Stimulated activated naive CD8-positive, alpha-beta T cell treated with anti-CD3 and anti-CD28 coated beads, Interleukin-15, Interleukin-2, amounts not matched to agents 100 ng/mL and 50 ng/mL, for 24 hours (primary cell): ENCODE results near the gene ELP4.
A peak's percentile ranks its signal among the peaks of the same experiment; 100 is the strongest.
"Not testable (repeated sequence)": the region's sequence is repeated elsewhere in the genome, so short reads cannot be mapped to it uniquely, and the experiment has no call there.

Source experiments
- H3K27ac Mint-ChIP-seq: one replicate; pipeline ENCODE4 v1.8.0; 2021; ENCODE audit warnings: mild to moderate bottlenecking, mixed read lengths
- H3K27me3 Mint-ChIP-seq: one replicate; pipeline ENCODE4 v1.8.0; 2021; ENCODE audit warnings: mixed read lengths
- H3K36me3 Mint-ChIP-seq: one replicate; pipeline ENCODE4 v1.8.0; 2021; ENCODE audit warnings: low read depth, mixed read lengths
- H3K4me1 Mint-ChIP-seq: one replicate; pipeline ENCODE4 v1.8.0; 2021; ENCODE audit warnings: low read depth, mixed read lengths
- H3K4me3 Mint-ChIP-seq: one replicate; pipeline ENCODE4 v1.8.0; 2021; ENCODE audit warnings: mild to moderate bottlenecking, mixed read lengths
- H3K9me3 Mint-ChIP-seq: one replicate; pipeline ENCODE4 v1.8.0; 2021; ENCODE audit warnings: mixed read lengths

The ELP4 gene

GRCh38 chr11:31509429-31510345 lies at the start of gene ELP4, which contains the start of gene IMMP1L:
ELP4 (plus strand) TSS chr11:31509767; CDS start chr11:31509785, 18 bp downstream.
IMMP1L (minus strand) TSS chr11:31509622; CDS start chr11:31463276, 46,346 bp downstream.
- Mint-ChIP-seq H3K4me1 (peaks cover 39% of the 10 kb centered on the region), H3K27me3 (no peaks in the 10 kb centered on the region), H3K4me3 (peak within 1 kb of the TSS; percentile 99), H3K36me3 (peaks cover 13% of the 10 kb centered on the region), H3K9me3 (no peaks in the 10 kb centered on the region), H3K27ac (peak within 1 kb of the TSS; percentile 94)

- H3K4me1 Mint-ChIP-seq = no peaks in the 10 kb centered on the region
- H3K4me3 Mint-ChIP-seq = no peak overlapping the region
- H3K36me3 Mint-ChIP-seq = peaks cover 57% of the 10 kb centered on the region
- no peaks in the 10 kb centered on the region for H3K27me3 Mint-ChIP-seq
- H3K27ac Mint-ChIP-seq = no peak overlapping the region
- H3K9me3 Mint-ChIP-seq = peaks cover 15% of the 10 kb centered on the region
These were observed 45.1 kb upstream of the ELP4 start for GRCh38 chr11:31464436-31464835.

GRCh38 chr11:31474083-31474482 lies 35.5 kb upstream of the ELP4 start:
- Mint-ChIP-seq H3K9me3 (peaks cover 3% of the 10 kb centered on the region), H3K27me3 (no peaks in the 10 kb centered on the region), H3K36me3 (peaks cover 22% of the 10 kb centered on the region), H3K27ac (no peak overlapping the region), H3K4me1 (no peaks in the 10 kb centered on the region), H3K4me3 (no peak overlapping the region)

- Mint-ChIP-seq H3K27me3 (no peaks in the 10 kb centered on the region), H3K9me3 (no peaks in the 10 kb centered on the region), H3K27ac (no peak overlapping the region), H3K4me1 (no peaks in the 10 kb centered on the region), H3K4me3 (no peak overlapping the region), H3K36me3 (peaks cover 12% of the 10 kb centered on the region)
These were observed 31.9 kb upstream of the ELP4 start for GRCh38 chr11:31477528-31478222.

- no peaks in the 10 kb centered on the region for H3K9me3 Mint-ChIP-seq
- no peaks in the 10 kb centered on the region for H3K4me1 Mint-ChIP-seq
- H3K27ac Mint-ChIP-seq = no peak overlapping the region
- H3K27me3 Mint-ChIP-seq = no peaks in the 10 kb centered on the region
- H3K4me3 Mint-ChIP-seq = no peak overlapping the region
- peaks cover 12% of the 10 kb centered on the region for H3K36me3 Mint-ChIP-seq
These were observed 31.4 kb upstream of the ELP4 start for GRCh38 chr11:31478223-31478590.

- H3K4me3 Mint-ChIP-seq = no peak overlapping the region
- H3K36me3 Mint-ChIP-seq = peaks cover 8% of the 10 kb centered on the region
- H3K27me3 Mint-ChIP-seq = no peaks in the 10 kb centered on the region
- no peaks in the 10 kb centered on the region for H3K4me1 Mint-ChIP-seq
- no peak overlapping the region for H3K27ac Mint-ChIP-seq
- no peaks in the 10 kb centered on the region for H3K9me3 Mint-ChIP-seq
These were observed 30.5 kb upstream of the ELP4 start for GRCh38 chr11:31479066-31479465.

- no peaks in the 10 kb centered on the region for H3K4me1 Mint-ChIP-seq
- H3K36me3 Mint-ChIP-seq = peaks cover 6% of the 10 kb centered on the region
These were observed 28.6 kb upstream of the ELP4 start for GRCh38 chr11:31480930-31481329.

GRCh38 chr11:31484497-31484896 lies 25.1 kb upstream of the ELP4 start:
- Mint-ChIP-seq H3K9me3 (no peaks in the 10 kb centered on the region), H3K36me3 (peaks cover 3% of the 10 kb centered on the region), H3K4me1 (no peaks in the 10 kb centered on the region), H3K27me3 (no peaks in the 10 kb centered on the region), H3K4me3 (no peak overlapping the region), H3K27ac (no peak overlapping the region)

More at GRCh38 chr11:31480930-31481329, 28.6 kb upstream of the ELP4 start:
- no peak overlapping the region for H3K27ac Mint-ChIP-seq
- H3K9me3 Mint-ChIP-seq = no peaks in the 10 kb centered on the region
- H3K27me3 Mint-ChIP-seq = no peaks in the 10 kb centered on the region
- H3K4me3 Mint-ChIP-seq = no peak overlapping the region

GRCh38 chr11:31487848-31488247 lies 21.7 kb upstream of the ELP4 start:
- Mint-ChIP-seq H3K36me3 (peaks cover 19% of the 10 kb centered on the region), H3K4me1 (peaks cover 13% of the 10 kb centered on the region), H3K9me3 (peaks cover 4% of the 10 kb centered on the region), H3K4me3 (no peak overlapping the region), H3K27me3 (no peaks in the 10 kb centered on the region), H3K27ac (no peak overlapping the region)

- H3K4me1 Mint-ChIP-seq = peaks cover 28% of the 10 kb centered on the region
These were observed 17.1 kb upstream of the ELP4 start for GRCh38 chr11:31492320-31492913.

GRCh38 chr11:31493235-31493634 lies 16.3 kb upstream of the ELP4 start:
- peaks cover 23% of the 10 kb centered on the region for H3K9me3 Mint-ChIP-seq
- H3K27ac Mint-ChIP-seq = no peak overlapping the region
- no peak overlapping the region for H3K4me3 Mint-ChIP-seq
- peaks cover 28% of the 10 kb centered on the region for H3K4me1 Mint-ChIP-seq
- no peaks in the 10 kb centered on the region for H3K27me3 Mint-ChIP-seq
- H3K36me3 Mint-ChIP-seq = peaks cover 54% of the 10 kb centered on the region

More at GRCh38 chr11:31492320-31492913, 17.1 kb upstream of the ELP4 start:
- Mint-ChIP-seq H3K36me3 (peaks cover 53% of the 10 kb centered on the region), H3K27me3 (no peaks in the 10 kb centered on the region), H3K4me3 (no peak overlapping the region), H3K27ac (no peak overlapping the region), H3K9me3 (peaks cover 23% of the 10 kb centered on the region)

- Mint-ChIP-seq H3K36me3 (peaks cover 59% of the 10 kb centered on the region), H3K9me3 (peaks cover 23% of the 10 kb centered on the region), H3K4me1 (peaks cover 28% of the 10 kb centered on the region)
- H3K27me3 Mint-ChIP-seq, H3K4me3 Mint-ChIP-seq, H3K27ac Mint-ChIP-seq: not testable (repeated sequence)
These were observed 15.8 kb upstream of the ELP4 start for GRCh38 chr11:31493762-31494161.

- H3K9me3 Mint-ChIP-seq = peaks cover 9% of the 10 kb centered on the region
- no peaks in the 10 kb centered on the region for H3K27me3 Mint-ChIP-seq
- no peak overlapping the region for H3K27ac Mint-ChIP-seq
- peaks cover 8% of the 10 kb centered on the region for H3K4me1 Mint-ChIP-seq
- H3K4me3 Mint-ChIP-seq = no peak overlapping the region
- H3K36me3 Mint-ChIP-seq = peaks cover 44% of the 10 kb centered on the region
These were observed 9.9 kb upstream of the ELP4 start for GRCh38 chr11:31499576-31500178.

- H3K9me3 Mint-ChIP-seq = peaks cover under 1% of the 10 kb centered on the region
These were observed 9.0 kb upstream of the ELP4 start for GRCh38 chr11:31500560-31500959.

More at GRCh38 chr11:31500560-31500959, 9.0 kb upstream of the ELP4 start:
- no peak overlapping the region for H3K27ac Mint-ChIP-seq
- H3K4me3 Mint-ChIP-seq = no peak overlapping the region
- peaks cover 43% of the 10 kb centered on the region for H3K36me3 Mint-ChIP-seq
- peaks cover 8% of the 10 kb centered on the region for H3K4me1 Mint-ChIP-seq
- no peaks in the 10 kb centered on the region for H3K27me3 Mint-ChIP-seq
